Right atrium auricular region (tissue), 2 donors: Measurements from ENCODE around the gene NRXN3. TPM values are rescaled to one million over a fixed set of nuclear protein-coding genes. Genes with fewer than 3 reads are reported as not detected.

Experiments used
- DNase-seq: peaks from one replicate; pipeline ENCODE4 v3.0.0-alpha.2; 2019; ENCODE audit warnings: low spot score
- H3K27ac ChIP-seq, 2 donors: fragments of 200-600 bp; sonication (generic); 1 replicate in 1 of 2; 2 replicates in 1 of 2; pipeline ENCODE4 v1.5.1; 2016 to 2019
- H3K27me3 ChIP-seq, 2 donors: fragments of 200-600 bp; sonication (generic); one replicate each; pipeline versions ENCODE4 v1.5.1 to v1.6.0; 2017 to 2019
- H3K36me3 ChIP-seq: fragments of 200-600 bp; sonication (generic); one replicate; pipeline ENCODE4 v1.5.1; 2016
- H3K4me1 ChIP-seq, 2 donors: fragments of 200-600 bp; sonication (generic); one replicate each; pipeline versions ENCODE4 v1.5.1 to v1.6.0; 2017 to 2019
- H3K4me3 ChIP-seq, 2 donors: fragments of 200-600 bp; sonication (generic); 1 replicate in 1 of 2; 2 replicates in 1 of 2; pipeline ENCODE4 v1.5.1; 2017 to 2019; ENCODE audit warnings: mild to moderate bottlenecking in 1 of 2, moderate library complexity in 1 of 2
- H3K9me3 ChIP-seq, 2 donors: fragments of 200-600 bp; sonication (generic); one replicate each; pipeline ENCODE4 v1.5.1; 2019
- total RNA-seq, 2 donors: library from RNA; depleted of rRNA; stranded (reverse); fragments of >200 nt; gene quantifications; one replicate each; pipeline ENCODE4 v1.1.0, GENCODE V29; 2016
- TF ChIP-seq, protein P1 (sequence below), 2 donors: fragments of 200-600 bp; sonication (generic); IDR thresholded peaks; one replicate each; pipeline ENCODE4 v1.5.1; 2019; ENCODE audit warnings: antibody characterized with exemption in 2 of 2

The NRXN3 gene
- total RNA-seq, 2 donors from 2014 or later: 2.0 to 2.3 TPM

- H3K4me1 ChIP-seq: no peaks in the 10 kb centered on the region
- TF ChIP-seq, protein P1, sequence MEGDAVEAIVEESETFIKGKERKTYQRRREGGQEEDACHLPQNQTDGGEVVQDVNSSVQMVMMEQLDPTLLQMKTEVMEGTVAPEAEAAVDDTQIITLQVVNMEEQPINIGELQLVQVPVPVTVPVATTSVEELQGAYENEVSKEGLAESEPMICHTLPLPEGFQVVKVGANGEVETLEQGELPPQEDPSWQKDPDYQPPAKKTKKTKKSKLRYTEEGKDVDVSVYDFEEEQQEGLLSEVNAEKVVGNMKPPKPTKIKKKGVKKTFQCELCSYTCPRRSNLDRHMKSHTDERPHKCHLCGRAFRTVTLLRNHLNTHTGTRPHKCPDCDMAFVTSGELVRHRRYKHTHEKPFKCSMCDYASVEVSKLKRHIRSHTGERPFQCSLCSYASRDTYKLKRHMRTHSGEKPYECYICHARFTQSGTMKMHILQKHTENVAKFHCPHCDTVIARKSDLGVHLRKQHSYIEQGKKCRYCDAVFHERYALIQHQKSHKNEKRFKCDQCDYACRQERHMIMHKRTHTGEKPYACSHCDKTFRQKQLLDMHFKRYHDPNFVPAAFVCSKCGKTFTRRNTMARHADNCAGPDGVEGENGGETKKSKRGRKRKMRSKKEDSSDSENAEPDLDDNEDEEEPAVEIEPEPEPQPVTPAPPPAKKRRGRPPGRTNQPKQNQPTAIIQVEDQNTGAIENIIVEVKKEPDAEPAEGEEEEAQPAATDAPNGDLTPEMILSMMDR (IDR thresholded peaks at IDR 0.05): no peak
- DNase-seq: no peak
- no peaks in the 10 kb centered on the region for H3K27me3 ChIP-seq
- no peaks in the 10 kb centered on the region for H3K9me3 ChIP-seq
- no peaks in the 10 kb centered on the region for H3K36me3 ChIP-seq
- no peak overlapping the region for H3K27ac ChIP-seq
- no peak overlapping the region for H3K4me3 ChIP-seq
Observed at GRCh38 chr14:79855789-79856188, 1685.6 kb downstream of the NRXN3 start.

DNA sequence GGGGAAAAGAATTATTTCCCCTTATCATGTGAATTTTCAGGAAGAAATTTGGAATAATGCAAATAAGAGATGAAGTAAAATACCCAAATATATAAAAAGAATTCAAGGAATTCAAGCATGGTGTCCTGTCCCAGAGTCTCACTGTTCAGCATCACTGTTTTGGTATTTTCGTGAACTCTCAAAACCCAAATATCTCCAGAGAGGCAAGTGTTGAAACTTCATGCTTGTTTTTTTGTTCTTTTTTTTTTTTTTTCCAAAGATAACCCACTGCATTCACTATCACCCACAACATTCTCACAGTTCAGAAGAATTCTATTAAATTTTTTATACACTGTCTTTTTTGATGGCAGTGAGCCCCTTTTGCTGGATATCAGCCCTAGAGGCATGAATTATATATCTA, 1686.2 kb downstream of the NRXN3 start:
- Histone ChIP-seq H3K9me3 (no peaks in the 10 kb centered on the region), H3K36me3 (no peaks in the 10 kb centered on the region), H3K27ac (no peak overlapping the region)

DNA sequence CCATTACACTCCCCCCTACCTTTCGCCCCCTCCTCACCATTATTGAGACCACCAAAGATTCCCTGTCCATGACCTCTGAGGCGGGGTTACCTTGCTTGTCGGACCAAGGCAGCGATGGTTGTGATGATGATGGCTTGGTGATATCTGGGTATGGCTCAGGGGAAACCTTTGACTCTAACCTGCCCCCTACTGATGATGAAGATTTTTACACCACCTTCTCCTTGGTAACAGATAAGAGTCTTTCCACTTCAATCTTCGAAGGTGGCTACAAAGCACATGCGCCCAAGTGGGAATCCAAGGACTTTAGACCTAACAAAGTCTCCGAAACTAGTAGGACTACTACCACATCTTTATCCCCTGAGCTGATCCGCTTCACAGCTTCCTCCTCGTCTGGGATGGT, 1690.9 kb downstream of the NRXN3 start:
- TF ChIP-seq, protein P1 (IDR thresholded peaks at IDR 0.05): no peak
- Histone ChIP-seq H3K9me3 (no peaks in the 10 kb centered on the region), H3K27ac (no peak overlapping the region), H3K4me1 (no peaks in the 10 kb centered on the region), H3K36me3 (no peaks in the 10 kb centered on the region), H3K27me3 (no peaks in the 10 kb centered on the region), H3K4me3 (no peak overlapping the region)
- DNase-seq: no peak

More for the DNA sequence above, 1686.2 kb downstream of the NRXN3 start:
- no peaks in the 10 kb centered on the region for H3K4me1 ChIP-seq
- H3K4me3 ChIP-seq: no peak overlapping the region
- no peak for DNase-seq
- TF ChIP-seq, protein P1 (IDR thresholded peaks at IDR 0.05): no peak
- no peaks in the 10 kb centered on the region for H3K27me3 ChIP-seq

GRCh38 chr14:79862045-79862444, 1691.9 kb downstream of the NRXN3 start:
- no peak for DNase-seq
- no peaks in the 10 kb centered on the region for H3K36me3 ChIP-seq

GRCh38 chr14:79871136-79871535, 1701.0 kb downstream of the NRXN3 start:
- Histone ChIP-seq H3K4me1 (no peaks in the 10 kb centered on the region), H3K27me3 (no peaks in the 10 kb centered on the region), H3K4me3 (no peak overlapping the region), H3K9me3 (no peaks in the 10 kb centered on the region), H3K27ac (no peak overlapping the region), H3K36me3 (no peaks in the 10 kb centered on the region)
- DNase-seq: no peak
- TF ChIP-seq, protein P1 (IDR thresholded peaks at IDR 0.05): no peak

More at GRCh38 chr14:79862045-79862444, 1691.9 kb downstream of the NRXN3 start:
- Histone ChIP-seq H3K27me3 (no peaks in the 10 kb centered on the region), H3K27ac (no peak overlapping the region), H3K4me1 (no peaks in the 10 kb centered on the region), H3K9me3 (no peaks in the 10 kb centered on the region), H3K4me3 (no peak overlapping the region)
- TF ChIP-seq, protein P1 (IDR thresholded peaks at IDR 0.05): no peak

- no peak overlapping the region for H3K27ac ChIP-seq
- TF ChIP-seq, protein P1 (IDR thresholded peaks at IDR 0.05): no peak
- no peaks in the 10 kb centered on the region for H3K4me1 ChIP-seq
- no peak for DNase-seq
- H3K9me3 ChIP-seq: no peaks in the 10 kb centered on the region
- no peaks in the 10 kb centered on the region for H3K36me3 ChIP-seq
- H3K27me3 ChIP-seq: no peaks in the 10 kb centered on the region
- H3K4me3 ChIP-seq: no peak overlapping the region
Observed at GRCh38 chr14:79878229-79878628, 1708.1 kb downstream of the NRXN3 start.
